Esophagus muscularis mucosa (tissue), 4 donors: ENCODE results near the gene ERAP2.

ENCODE experiments used
- CTCF ChIP-seq, 3 experiments: fragments of 200-600 bp in 2 of 3; fragments of 450-650 bp in 1 of 3; sonication (generic) in 2 of 3; IDR thresholded peaks; one replicate each; pipeline ENCODE4 v1.5.1; 2017 to 2019; ENCODE audit warnings: antibody characterized with exemption in 3 of 3, mild to moderate bottlenecking in 2 of 3, moderate library complexity in 1 of 3
- EP300 ChIP-seq: sonication (generic); formaldehyde crosslinking; IDR thresholded peaks from one replicate; pipeline ENCODE4 v1.6.1; 2017; ENCODE audit warnings: antibody characterized with exemption
- POLR2AphosphoS5 ChIP-seq, 2 donors: sonication (generic); formaldehyde crosslinking; IDR thresholded peaks; one replicate each; pipeline ENCODE4 v1.6.1; 2017; ENCODE audit warnings: antibody characterized with exemption in 2 of 2

GRCh38 chr5:96952118-96952750 is 75.9 kb downstream of the ERAP2 start:
- TF ChIP-seq CTCF (IDR thresholded peaks at IDR 0.05), result no peak
- no peak for TF ChIP-seq EP300
- TF ChIP-seq POLR2AphosphoS5 (IDR thresholded peaks at IDR 0.05), result no peak
